ENCODE data around the gene PARS2.

The PARS2 gene

DNA sequence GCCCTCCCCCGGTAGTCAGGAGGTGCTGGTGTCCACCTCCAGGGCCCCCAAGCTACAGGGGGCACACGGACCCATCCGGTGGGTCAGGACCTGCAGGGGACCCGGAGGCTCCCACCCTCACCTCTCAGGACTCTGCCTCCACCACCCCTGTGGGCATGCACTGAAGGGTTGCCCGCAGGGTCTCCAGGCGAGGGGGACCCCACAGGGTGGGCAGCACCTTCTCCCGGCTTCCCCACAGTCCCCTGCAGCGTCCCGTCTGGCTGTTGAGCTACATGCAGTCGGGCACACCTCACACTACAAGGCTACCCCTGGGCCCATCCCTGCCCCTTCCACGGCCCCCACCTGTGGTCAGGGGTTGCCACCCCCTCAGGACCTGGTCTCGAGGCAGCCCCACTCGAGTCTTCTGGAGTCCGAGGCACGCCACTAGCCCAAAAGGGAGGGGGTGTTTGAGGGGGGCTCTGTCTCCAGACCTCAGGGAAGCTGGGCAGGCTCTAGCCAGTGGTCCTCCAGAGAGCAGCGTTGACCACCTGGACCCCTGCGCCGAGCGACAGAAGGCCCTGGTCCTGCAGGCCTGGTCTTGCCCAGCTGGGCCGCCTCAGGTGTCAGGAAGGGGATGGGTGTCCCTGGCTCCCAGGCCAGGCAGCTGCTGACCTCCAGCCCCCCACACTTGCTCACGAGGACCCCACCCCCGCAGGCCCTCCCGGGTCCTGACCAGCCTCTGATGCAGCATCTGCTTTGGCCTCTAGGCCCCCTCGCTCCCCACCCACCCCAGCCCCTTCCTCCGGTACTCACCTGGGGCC is 9.6 kb downstream of the PARS2 start:
- Histone ChIP-seq H3K4me3 (no peak overlapping the region), H3K36me3 (peaks cover 34% of the 10 kb centered on the region), H4K20me1 (no peaks in the 10 kb centered on the region; the same call in 1 of the 2 replicates), H3K4me2 (no peak overlapping the region), H3K4me1 (no peaks in the 10 kb centered on the region), H3K9me3 (no peaks in the 10 kb centered on the region), H3K27me3 (no peaks in the 10 kb centered on the region), H3K27ac (no peak overlapping the region), H3K9ac (no peak overlapping the region)
- no peak for TF ChIP-seq Cebpa-rat (IDR thresholded peaks at IDR 0.05)

DNA sequence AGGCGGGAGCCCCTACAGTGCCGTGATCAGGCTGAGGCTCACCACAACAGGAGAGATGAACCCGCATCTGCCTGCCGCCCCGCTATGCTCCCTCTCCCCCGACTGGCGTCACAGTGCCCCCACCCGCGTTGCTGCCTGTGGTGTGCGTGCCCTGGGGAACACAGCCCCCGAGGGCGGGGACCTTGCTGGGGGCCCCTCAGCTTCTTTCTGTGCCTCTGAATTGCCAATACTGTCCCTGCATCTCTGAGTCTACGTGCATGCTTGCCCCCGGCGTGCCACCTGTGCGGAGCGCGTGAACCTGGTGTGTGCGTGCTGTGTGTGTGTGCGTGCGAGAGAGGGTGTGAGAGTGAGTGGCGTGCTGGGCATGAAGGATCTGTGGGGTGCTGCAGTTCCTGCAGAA is 10.3 kb downstream of the PARS2 start:
- Histone ChIP-seq H3K4me1 (no peaks in the 10 kb centered on the region), H3K4me2 (no peak overlapping the region), H3K4me3 (no peak overlapping the region), H3K36me3 (peaks cover 31% of the 10 kb centered on the region), H4K20me1 (no peaks in the 10 kb centered on the region; the same call in 1 of the 2 replicates), H3K27me3 (no peaks in the 10 kb centered on the region), H3K9me3 (no peaks in the 10 kb centered on the region), H3K9ac (no peak overlapping the region), H3K27ac (no peak overlapping the region)
- TF ChIP-seq Cebpa-rat (IDR thresholded peaks at IDR 0.05): no peak

DNA sequence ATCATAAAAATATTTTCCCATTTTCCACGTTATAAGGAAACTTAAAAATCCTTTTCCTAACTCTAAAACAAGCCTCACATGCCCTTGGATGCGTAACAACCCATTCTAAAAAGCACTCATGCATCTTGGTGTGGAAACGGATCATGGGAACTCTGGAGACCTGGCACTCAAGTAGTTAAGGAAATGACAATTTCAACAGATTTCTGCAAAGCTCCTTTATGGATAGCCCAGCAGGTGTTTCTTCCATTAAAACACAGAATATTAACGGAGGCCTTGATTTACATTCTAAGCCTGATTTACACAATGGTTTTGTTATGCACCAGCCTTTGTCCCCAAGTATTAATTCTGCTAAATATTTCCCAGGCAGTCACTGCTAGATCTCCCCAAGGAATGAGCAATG is 12.9 kb downstream of the PARS2 start:
- Histone ChIP-seq H3K4me1 (no peaks in the 10 kb centered on the region), H3K9me3 (no peaks in the 10 kb centered on the region), H3K4me2 (no peak overlapping the region), H3K27me3 (no peaks in the 10 kb centered on the region), H3K4me3 (no peak overlapping the region), H3K27ac (no peak overlapping the region), H4K20me1 (no peaks in the 10 kb centered on the region), H3K9ac (no peak overlapping the region), H3K36me3 (peaks cover 5% of the 10 kb centered on the region)
- TF ChIP-seq Cebpa-rat (IDR thresholded peaks at IDR 0.05): no peak

- no peaks in the 10 kb centered on the region for H4K20me1 ChIP-seq
- H3K4me2 ChIP-seq: no peak overlapping the region
- H3K27me3 ChIP-seq: no peaks in the 10 kb centered on the region
- no peaks in the 10 kb centered on the region for H3K36me3 ChIP-seq
- H3K9me3 ChIP-seq: no peaks in the 10 kb centered on the region
- H3K9ac ChIP-seq: no peak overlapping the region
- no peak overlapping the region for H3K4me3 ChIP-seq
- H3K27ac ChIP-seq: no peak overlapping the region
- H3K4me1 ChIP-seq: no peaks in the 10 kb centered on the region
- TF ChIP-seq Cebpa-rat (IDR thresholded peaks at IDR 0.05): no peak
Observed at GRCh38 chr1:54750596-54750995, 13.7 kb downstream of the PARS2 start.

GRCh38 chr1:54748094-54748835 is 16.1 kb downstream of the PARS2 start:
- no peak overlapping the region for H3K4me2 ChIP-seq
- H3K9ac ChIP-seq: no peak overlapping the region
- TF ChIP-seq Cebpa-rat (IDR thresholded peaks at IDR 0.05): no peak
- H3K36me3 ChIP-seq: peaks cover 18% of the 10 kb centered on the region
- no peak overlapping the region for H3K27ac ChIP-seq
- H3K4me3 ChIP-seq: no peak overlapping the region
- no peaks in the 10 kb centered on the region for H3K4me1 ChIP-seq
- H4K20me1 ChIP-seq: peaks cover 8% of the 10 kb centered on the region; the same call in 1 of the 2 replicates
- H3K9me3 ChIP-seq: no peaks in the 10 kb centered on the region
- H3K27me3 ChIP-seq: no peaks in the 10 kb centered on the region

DNA sequence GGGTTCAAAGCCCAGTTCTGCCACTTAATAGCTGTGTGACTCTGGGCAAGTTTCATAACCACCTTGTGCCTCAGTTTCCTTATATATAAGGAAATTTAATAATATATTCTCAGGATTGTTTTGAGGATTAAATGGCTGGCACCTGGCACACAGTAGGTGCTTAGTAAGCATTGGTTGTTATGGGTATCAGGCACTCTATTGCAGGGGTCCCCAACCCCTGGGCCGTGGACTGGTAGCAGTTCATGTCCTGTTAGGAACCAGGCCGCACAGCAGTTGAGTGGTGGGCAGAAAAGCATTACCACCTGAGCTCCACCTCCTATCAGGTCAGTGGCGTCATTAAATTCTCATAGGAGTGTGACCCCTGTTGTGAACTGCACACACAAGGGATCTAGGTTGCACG is 18.5 kb downstream of the PARS2 start:
- no peaks in the 10 kb centered on the region for H3K9me3 ChIP-seq
- no peak for TF ChIP-seq Cebpa-rat (IDR thresholded peaks at IDR 0.05)
- no peak overlapping the region for H3K9ac ChIP-seq
- H3K36me3 ChIP-seq: peaks cover 42% of the 10 kb centered on the region
- no peaks in the 10 kb centered on the region for H3K27me3 ChIP-seq
- no peaks in the 10 kb centered on the region for H3K4me1 ChIP-seq
- H3K27ac ChIP-seq: no peak overlapping the region
- H3K4me2 ChIP-seq: no peak overlapping the region
- H4K20me1 ChIP-seq: peaks cover 21% of the 10 kb centered on the region; the same call in 1 of the 2 replicates
- no peak overlapping the region for H3K4me3 ChIP-seq

- H3K9ac ChIP-seq: no peak overlapping the region
- TF ChIP-seq Cebpa-rat (IDR thresholded peaks at IDR 0.05): no peak
- peaks cover 21% of the 10 kb centered on the region; the same call in 1 of the 2 replicates for H4K20me1 ChIP-seq
- no peak overlapping the region for H3K27ac ChIP-seq
- no peaks in the 10 kb centered on the region for H3K4me1 ChIP-seq
- H3K4me3 ChIP-seq: no peak overlapping the region
- no peaks in the 10 kb centered on the region for H3K27me3 ChIP-seq
- peaks cover 48% of the 10 kb centered on the region for H3K36me3 ChIP-seq
- H3K9me3 ChIP-seq: no peaks in the 10 kb centered on the region
- H3K4me2 ChIP-seq: no peak overlapping the region
Observed at GRCh38 chr1:54745274-54745673, 19.0 kb downstream of the PARS2 start.

- H3K4me2 ChIP-seq: no peak overlapping the region
- TF ChIP-seq Cebpa-rat (IDR thresholded peaks at IDR 0.05): no peak
- H3K4me1 ChIP-seq: no peaks in the 10 kb centered on the region
- no peak overlapping the region for H3K27ac ChIP-seq
- H3K4me3 ChIP-seq: no peak overlapping the region
- no peaks in the 10 kb centered on the region for H3K9me3 ChIP-seq
- peaks cover 53% of the 10 kb centered on the region for H3K36me3 ChIP-seq
- H3K9ac ChIP-seq: no peak overlapping the region
- no peaks in the 10 kb centered on the region for H3K27me3 ChIP-seq
- peaks cover 21% of the 10 kb centered on the region; the same call in 1 of the 2 replicates for H4K20me1 ChIP-seq
Observed at GRCh38 chr1:54744696-54745095, 19.6 kb downstream of the PARS2 start.

GRCh38 chr1:54743416-54744226 is 20.7 kb downstream of the PARS2 start:
- Histone ChIP-seq H3K4me3 (no peak overlapping the region), H4K20me1 (peaks cover 21% of the 10 kb centered on the region; the same call in 1 of the 2 replicates), H3K27me3 (no peaks in the 10 kb centered on the region), H3K36me3 (peaks cover 64% of the 10 kb centered on the region), H3K4me1 (no peaks in the 10 kb centered on the region), H3K9ac (no peak overlapping the region), H3K4me2 (no peak overlapping the region), H3K27ac (no peak overlapping the region), H3K9me3 (no peaks in the 10 kb centered on the region)
- TF ChIP-seq Cebpa-rat (IDR thresholded peaks at IDR 0.05): no peak
